BLaER1 (cell line): ENCODE data around the gene NALF2.

Experiments used
- H3K27ac ChIP-seq: shearing (Covaris generic); formaldehyde crosslinking; 2 replicates; pipeline ENCODE4 v1.8.1; 2022
- H3K27me3 ChIP-seq: shearing (Covaris generic); formaldehyde crosslinking; 2 replicates; pipeline ENCODE4 v1.8.1; 2022
- H3K36me3 ChIP-seq: shearing (Covaris generic); formaldehyde crosslinking; 2 replicates; pipeline ENCODE4 v1.8.1; 2022
- H3K4me1 ChIP-seq: shearing (Covaris generic); formaldehyde crosslinking; 2 replicates; pipeline ENCODE4 v1.8.1; 2022
- H3K4me2 ChIP-seq: shearing (Covaris generic); formaldehyde crosslinking; 2 replicates; pipeline ENCODE4 v1.8.1; 2022
- H3K4me3 ChIP-seq: shearing (Covaris generic); formaldehyde crosslinking; 2 replicates; pipeline ENCODE4 v1.8.1; 2022
- H3K9ac ChIP-seq: shearing (Covaris generic); formaldehyde crosslinking; 2 replicates; pipeline ENCODE4 v1.8.1; 2022
- H3K9me3 ChIP-seq: shearing (Covaris generic); formaldehyde crosslinking; 2 replicates; pipeline ENCODE4 v1.8.1; 2022
- H4K20me1 ChIP-seq: shearing (Covaris generic); formaldehyde crosslinking; 2 replicates; pipeline ENCODE4 v1.8.1; 2022
- Cebpa-rat ChIP-seq: shearing (Covaris generic); IDR thresholded peaks from 2 replicates; pipeline ENCODE4 v1.8.1; 2022

Gene NALF2

DNA sequence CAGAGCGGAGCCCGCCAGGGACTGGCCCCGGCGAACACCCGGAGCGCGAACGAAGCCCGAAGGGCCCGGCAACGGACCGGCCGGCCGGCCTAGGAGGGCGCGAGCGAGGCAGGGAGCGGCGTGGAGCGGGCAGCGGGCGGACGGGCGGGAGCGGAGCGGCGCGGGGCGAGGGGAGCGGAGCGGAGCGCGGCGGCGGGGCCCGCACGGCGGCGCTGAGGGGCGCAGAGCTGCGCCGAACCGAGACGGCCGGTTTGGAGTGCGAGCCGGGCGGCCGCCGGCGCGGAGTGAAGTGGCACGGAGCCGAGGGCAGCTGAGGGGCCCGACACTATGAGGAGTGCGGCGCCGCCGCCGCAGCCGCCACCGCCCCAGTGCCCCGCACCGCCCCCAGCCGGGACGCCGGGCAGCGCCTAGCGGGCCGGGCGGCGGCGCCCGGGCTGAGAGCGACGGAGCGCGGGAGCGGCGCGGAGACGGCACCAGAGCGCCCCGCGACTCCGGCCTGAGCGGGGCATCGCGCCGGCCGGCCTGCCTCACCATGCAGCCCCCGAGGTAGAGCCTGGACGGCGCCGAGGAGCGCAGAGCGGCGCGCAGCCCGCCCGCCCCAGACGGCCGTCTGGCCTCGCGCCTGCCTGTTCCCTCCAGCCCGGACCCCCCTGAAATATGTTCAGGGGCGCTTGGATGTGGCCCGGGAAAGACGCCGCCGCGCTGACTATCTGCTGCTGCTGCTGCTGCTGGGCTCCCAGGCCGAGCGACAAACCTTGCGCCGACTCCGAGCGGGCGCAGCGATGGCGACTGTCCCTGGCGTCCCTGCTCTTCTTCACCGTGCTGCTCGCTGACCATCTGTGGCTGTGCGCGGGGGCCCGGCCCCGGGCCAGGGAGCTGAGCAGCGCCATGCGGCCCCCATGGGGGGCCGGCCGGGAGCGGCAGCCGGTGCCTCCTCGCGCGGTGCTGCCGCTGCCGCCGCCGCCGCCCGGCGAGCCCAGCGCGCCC is 793 bp downstream of the NALF2 start:
- H3K9me3 ChIP-seq = peaks cover 6% of the 10 kb centered on the region; the same call in 1 of the 2 replicates
- peaks cover 75% of the 10 kb centered on the region for H3K27me3 ChIP-seq
- peak overlapping the region; percentile 84 for H3K4me2 ChIP-seq
- no peak for TF ChIP-seq Cebpa-rat
- H3K36me3 ChIP-seq = no peaks in the 10 kb centered on the region
- peak overlapping the region; percentile 64 for H3K9ac ChIP-seq
- H3K4me3 ChIP-seq = peak overlapping the region; percentile 74
- H4K20me1 ChIP-seq = peaks cover 25% of the 10 kb centered on the region
- no peak overlapping the region for H3K27ac ChIP-seq
- peaks cover 36% of the 10 kb centered on the region for H3K4me1 ChIP-seq

DNA sequence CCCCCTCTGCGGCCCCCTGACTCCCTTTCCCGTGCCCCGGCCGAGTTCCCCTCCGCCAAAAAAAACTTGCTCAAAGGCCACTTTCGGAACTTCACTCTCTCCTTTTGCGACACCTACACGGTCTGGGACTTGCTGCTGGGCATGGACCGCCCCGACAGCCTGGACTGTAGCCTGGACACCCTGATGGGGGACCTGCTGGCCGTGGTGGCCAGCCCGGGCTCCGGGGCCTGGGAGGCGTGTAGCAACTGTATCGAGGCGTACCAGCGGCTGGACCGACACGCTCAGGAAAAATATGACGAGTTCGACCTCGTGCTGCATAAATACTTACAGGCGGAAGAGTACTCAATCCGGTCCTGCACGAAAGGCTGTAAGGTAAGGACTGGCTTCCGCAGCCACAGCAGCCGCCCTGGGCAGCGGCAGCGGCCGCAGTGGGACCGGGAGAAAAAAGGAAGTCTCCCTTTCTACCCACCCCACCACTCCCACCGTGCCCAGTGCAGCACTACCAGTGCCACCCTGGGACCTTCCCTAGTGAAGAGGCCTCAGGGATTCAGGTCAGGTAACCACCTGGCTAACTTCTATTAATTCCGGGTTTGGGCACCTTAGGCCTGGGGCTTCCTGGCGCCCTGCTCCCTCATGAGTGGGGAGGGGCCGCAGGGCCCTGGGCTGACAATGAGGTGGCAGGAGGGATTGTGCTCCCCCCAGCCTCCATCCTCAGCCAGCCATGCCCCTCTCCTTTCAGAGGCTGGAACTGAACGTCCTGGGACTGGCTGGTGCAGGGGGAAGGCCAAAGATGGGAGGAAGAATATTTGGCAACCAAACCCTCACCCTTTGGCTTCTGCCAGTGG is 1.9 kb downstream of the NALF2 start:
- H4K20me1 ChIP-seq = peaks cover 25% of the 10 kb centered on the region
- no peak overlapping the region for H3K27ac ChIP-seq
- H3K27me3 ChIP-seq = peaks cover 74% of the 10 kb centered on the region
- H3K4me2 ChIP-seq = peak overlapping the region; percentile 84
- no peaks in the 10 kb centered on the region for H3K36me3 ChIP-seq
- peaks cover 44% of the 10 kb centered on the region for H3K4me1 ChIP-seq
- H3K9me3 ChIP-seq = peaks cover 6% of the 10 kb centered on the region; the same call in 1 of the 2 replicates
- no peak overlapping the region for H3K9ac ChIP-seq
- peak overlapping the region; percentile 74 for H3K4me3 ChIP-seq
- TF ChIP-seq Cebpa-rat = no peak

DNA sequence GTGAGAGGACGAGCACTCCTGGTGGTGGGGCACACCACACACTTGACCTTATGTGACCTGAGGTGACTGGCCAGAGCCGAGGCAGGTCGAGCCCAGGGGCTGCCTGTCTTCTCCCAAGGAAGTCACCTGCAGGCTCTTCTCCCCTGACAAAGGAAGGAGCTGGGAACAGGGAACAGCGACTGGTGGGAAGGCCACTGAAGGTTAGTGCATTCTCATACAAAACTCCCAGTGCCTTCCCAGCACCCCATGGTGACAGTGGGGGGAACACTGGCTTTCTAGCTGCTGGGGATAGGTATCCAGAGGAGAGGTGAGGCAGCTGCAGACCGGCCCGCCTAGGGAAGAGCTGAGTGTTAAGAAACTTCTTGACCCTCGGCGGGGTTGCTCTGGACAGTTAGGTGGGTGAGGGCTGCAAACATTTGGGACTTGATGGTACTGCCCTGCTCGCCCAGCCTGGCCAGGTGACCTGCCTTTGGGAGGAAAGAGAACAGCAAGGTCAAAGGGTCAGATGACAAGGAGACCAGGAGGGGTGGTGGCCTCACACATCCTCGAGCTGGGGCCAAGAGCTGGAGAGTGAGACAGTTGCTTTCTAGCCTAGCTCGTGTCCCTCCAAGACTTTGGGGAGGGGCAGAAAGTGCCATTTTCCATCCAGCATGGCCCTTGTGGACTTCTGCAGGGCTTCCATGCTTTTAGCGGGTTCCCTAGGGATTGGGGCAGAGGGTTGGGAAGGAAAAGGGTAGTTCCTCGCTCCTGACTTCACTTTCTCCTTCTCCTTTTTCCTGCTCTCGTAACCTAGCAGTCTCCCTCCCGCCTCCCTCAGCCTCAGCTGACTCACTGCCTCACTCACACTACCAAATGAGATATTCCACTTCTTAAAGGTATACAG is 2.7 kb downstream of the NALF2 start:
- H3K36me3 ChIP-seq = no peaks in the 10 kb centered on the region

DNA sequence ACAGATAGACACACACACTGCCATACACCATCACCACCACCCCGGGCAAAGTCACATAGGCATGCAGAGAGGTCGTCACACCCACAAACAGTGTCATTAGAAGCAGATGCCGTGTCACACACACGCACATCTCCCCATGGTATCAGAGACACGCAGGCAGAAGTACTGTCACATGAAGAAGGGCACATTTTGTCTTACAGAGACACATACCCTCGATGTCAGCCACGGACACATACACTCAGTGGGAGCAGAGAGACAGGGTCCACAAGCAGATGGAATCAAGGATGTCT is 3.3 kb downstream of the NALF2 start:
- Histone ChIP-seq H3K4me1 (peaks cover 44% of the 10 kb centered on the region), H3K27ac (no peak overlapping the region), H4K20me1 (peaks cover 25% of the 10 kb centered on the region), H3K36me3 (no peaks in the 10 kb centered on the region), H3K4me2 (no peak overlapping the region), H3K4me3 (no peak overlapping the region), H3K9me3 (peaks cover 6% of the 10 kb centered on the region; the same call in 1 of the 2 replicates), H3K9ac (no peak overlapping the region), H3K27me3 (peaks cover 77% of the 10 kb centered on the region)
- TF ChIP-seq Cebpa-rat = no peak

More for the DNA sequence above, 2.7 kb downstream of the NALF2 start:
- no peak overlapping the region for H3K9ac ChIP-seq
- no peak overlapping the region for H3K27ac ChIP-seq
- no peak overlapping the region for H3K4me3 ChIP-seq
- H3K4me2 ChIP-seq = peak overlapping the region; percentile 84
- peaks cover 71% of the 10 kb centered on the region for H3K27me3 ChIP-seq
- peaks cover 25% of the 10 kb centered on the region for H4K20me1 ChIP-seq
- peaks cover 44% of the 10 kb centered on the region for H3K4me1 ChIP-seq
- H3K9me3 ChIP-seq = peaks cover 6% of the 10 kb centered on the region; the same call in 1 of the 2 replicates
- TF ChIP-seq Cebpa-rat = no peak

DNA sequence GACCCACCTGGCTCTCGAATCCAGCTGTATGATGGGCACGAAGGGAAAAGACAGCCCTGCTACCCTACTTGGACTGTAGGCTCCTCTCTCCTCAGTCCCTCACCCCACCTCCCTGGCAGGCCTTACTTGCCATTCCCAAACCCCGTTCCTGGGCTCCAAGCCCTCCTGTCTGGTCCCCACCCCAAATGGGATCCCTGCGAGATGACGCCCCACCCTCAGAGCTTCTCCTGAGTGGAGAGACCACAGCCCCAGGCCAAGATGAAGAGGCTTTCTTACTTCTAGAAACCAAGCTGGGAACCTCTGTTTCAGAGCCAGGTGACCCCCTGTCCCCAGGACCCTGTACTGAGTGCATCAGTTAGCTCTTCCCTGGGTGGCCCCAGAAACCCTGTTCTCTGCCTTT is 4.5 kb downstream of the NALF2 start:
- H3K27ac ChIP-seq = no peak overlapping the region
- TF ChIP-seq Cebpa-rat = no peak
- H3K9me3 ChIP-seq = peaks cover 6% of the 10 kb centered on the region; the same call in 1 of the 2 replicates

DNA sequence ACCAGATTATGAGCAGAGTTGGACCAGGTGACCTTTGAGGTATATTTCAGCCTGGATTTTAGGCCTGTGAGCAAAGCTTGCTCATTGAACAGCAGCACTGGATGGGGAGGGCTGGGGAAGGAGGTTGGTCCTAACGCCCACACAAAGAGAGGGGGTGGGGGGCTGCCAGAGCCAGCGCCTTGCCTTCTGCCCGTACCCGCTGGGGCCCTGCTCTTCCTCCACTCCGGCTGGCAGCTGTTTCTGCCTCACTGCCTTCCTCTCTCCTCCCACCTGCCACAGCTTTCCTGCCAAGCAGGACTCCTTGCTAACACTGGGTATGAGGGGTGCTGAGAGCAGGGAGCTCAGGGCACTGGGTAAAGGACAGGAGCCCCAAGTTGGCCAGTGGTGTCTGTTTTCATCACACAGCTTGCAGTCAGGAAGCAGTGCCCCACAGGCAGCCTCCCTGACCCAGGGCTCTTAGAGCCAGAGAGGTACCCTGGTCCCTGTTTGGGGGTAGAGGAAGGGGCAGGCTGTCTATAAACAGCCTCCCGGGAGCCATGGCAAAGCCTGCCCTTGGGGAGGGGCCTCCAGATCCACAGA is 6.1 kb downstream of the NALF2 start:
- Histone ChIP-seq H3K27ac (no peak overlapping the region), H3K4me2 (peak overlapping the region; percentile 39), H3K36me3 (no peaks in the 10 kb centered on the region), H3K27me3 (peaks cover 80% of the 10 kb centered on the region), H3K4me3 (no peak overlapping the region), H3K9ac (no peak overlapping the region), H3K9me3 (no peaks in the 10 kb centered on the region), H3K4me1 (peaks cover 42% of the 10 kb centered on the region), H4K20me1 (peaks cover 19% of the 10 kb centered on the region)
- no peak for TF ChIP-seq Cebpa-rat

More for the DNA sequence above, 4.5 kb downstream of the NALF2 start:
- H4K20me1 ChIP-seq = peaks cover 25% of the 10 kb centered on the region
- H3K4me1 ChIP-seq = peaks cover 44% of the 10 kb centered on the region
- H3K27me3 ChIP-seq = peaks cover 87% of the 10 kb centered on the region
- no peak overlapping the region for H3K9ac ChIP-seq
- H3K4me3 ChIP-seq = no peak overlapping the region
- no peaks in the 10 kb centered on the region for H3K36me3 ChIP-seq
- peak overlapping the region; percentile 39 for H3K4me2 ChIP-seq

DNA sequence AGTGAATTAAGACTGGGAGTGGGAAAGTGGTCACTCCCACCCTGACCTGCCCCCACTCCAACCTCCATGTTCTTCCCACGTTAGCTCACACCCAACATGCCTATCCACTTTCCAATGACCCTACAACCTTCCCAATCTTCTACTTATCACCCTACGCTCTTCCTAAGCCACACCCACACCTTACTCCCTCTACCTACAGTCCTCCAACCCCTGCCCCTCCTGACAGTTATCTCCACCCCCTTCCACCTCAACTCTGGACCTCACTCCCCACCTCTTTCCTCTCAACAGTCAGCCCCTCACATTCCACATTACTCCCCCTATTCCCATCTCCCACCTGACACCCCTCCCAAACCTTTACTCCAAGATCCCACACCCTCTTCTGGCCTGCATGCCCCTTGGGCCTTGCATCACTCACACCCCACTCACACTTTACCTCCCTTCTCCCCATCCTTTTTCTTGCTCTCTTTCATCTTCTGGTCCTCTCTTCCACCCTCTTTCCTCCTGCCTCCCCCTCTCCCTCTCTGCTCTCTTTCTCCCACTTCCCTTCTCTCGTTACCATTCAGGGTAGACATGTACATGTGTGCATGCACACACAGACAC is 6.9 kb downstream of the NALF2 start:
- TF ChIP-seq Cebpa-rat = no peak
- Histone ChIP-seq H3K36me3 (no peaks in the 10 kb centered on the region), H3K4me1 (peaks cover 34% of the 10 kb centered on the region), H3K4me3 (no peak overlapping the region), H4K20me1 (peaks cover 11% of the 10 kb centered on the region), H3K27me3 (peaks cover 78% of the 10 kb centered on the region), H3K27ac (no peak overlapping the region), H3K9me3 (no peaks in the 10 kb centered on the region), H3K9ac (no peak overlapping the region), H3K4me2 (0 out of 2 replicates have a peak overlapping the region, but pooled peaks have one; percentile 39)

DNA sequence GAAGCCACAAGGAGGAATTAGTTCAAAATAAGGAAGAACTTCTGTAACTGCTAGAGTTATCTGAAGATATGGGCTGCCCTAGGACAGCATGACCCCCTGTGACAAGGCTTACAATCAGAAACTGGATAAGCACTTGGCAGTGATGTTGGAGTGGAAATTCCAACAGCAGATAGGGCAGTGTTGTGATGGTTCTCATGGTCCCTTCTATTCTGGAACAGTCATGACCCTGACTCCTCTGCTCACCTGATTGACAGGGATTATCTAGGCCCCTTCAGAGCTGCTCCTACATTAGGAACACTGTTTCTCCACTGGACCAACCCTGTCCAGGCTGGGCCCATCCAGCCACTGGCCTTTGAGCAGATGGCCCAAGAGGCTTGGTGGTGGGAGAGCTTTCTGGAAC is 17.9 kb downstream of the NALF2 start:
- TF ChIP-seq Cebpa-rat = no peak
- no peaks in the 10 kb centered on the region for H3K4me1 ChIP-seq
- H3K9ac ChIP-seq = no peak overlapping the region
- peaks cover 93% of the 10 kb centered on the region for H3K27me3 ChIP-seq
- peaks cover 10% of the 10 kb centered on the region; the same call in 1 of the 2 replicates for H4K20me1 ChIP-seq
- H3K4me3 ChIP-seq = no peak overlapping the region
- H3K27ac ChIP-seq = no peak overlapping the region
- H3K36me3 ChIP-seq = no peaks in the 10 kb centered on the region
- no peak overlapping the region for H3K4me2 ChIP-seq
- no peaks in the 10 kb centered on the region for H3K9me3 ChIP-seq
